Measurements from ENCODE around the gene LYPD6B. TPM values are rescaled to one million over a fixed set of nuclear protein-coding genes. Genes with fewer than 3 reads are reported as not detected.

LYPD6B gene
- total and polyA plus RNA-seq, 7 experiments from 2014 or later: 0.37 to 1.7 TPM; not detected in 5

GRCh38 chr2:149028891-149029290, 9.6 kb upstream of the LYPD6B start:
- no peaks in the 10 kb centered on the region for H3K36me3 Mint-ChIP-seq
- H3K4me3 Mint-ChIP-seq: no peak overlapping the region
- intact Hi-C loops (cut with micrococcal nuclease): no loop called here
- Histone ChIP-seq H3K4me1 (ENCODE audit: control insufficient read depth in 2 of 2, insufficient read depth in 2 of 2, low read length in 2 of 2) (no peaks in the 10 kb centered on the region), H3K4me3 (ENCODE audit: low read length) (no peak overlapping the region), H3K27me3 (ENCODE audit: control insufficient read depth in 2 of 2, insufficient read depth in 2 of 2, low read length in 2 of 2) (peaks cover 0 to 3% of the 10 kb centered on the region in 2 donors), H3K9me3 (ENCODE audit: control insufficient read depth in 2 of 3, low read length in 3 of 3) (no peaks in the 10 kb centered on the region), H3K27ac (ENCODE audit: low read depth, low read length) (no peak overlapping the region), H3K36me3 (ENCODE audit: control insufficient read depth in 2 of 3, insufficient read depth in 3 of 3, low read length in 3 of 3) (no peaks in the 10 kb centered on the region)
- H3K27ac Mint-ChIP-seq: no peak overlapping the region
- peaks cover 0 to 1% (median 0%) of the 10 kb centered on the region in 11 donors for H3K9me3 Mint-ChIP-seq
- DNase-seq (no peak), ATAC-seq (no peak)
- peaks cover 5 to 14% (median 12%) of the 10 kb centered on the region in 5 donors for H3K27me3 Mint-ChIP-seq
- peaks cover 0 to 8% (median 0%) of the 10 kb centered on the region in 7 donors for H3K4me1 Mint-ChIP-seq
- CTCF ChIA-PET: interaction anchor here (2.6 kb wide), 1 partner anchor 12 kb away, joined by 10 read pairs; no protein-coding TSS in a partner anchor
- POLR2A ChIA-PET: no interaction called here

- Histone ChIP-seq H3K36me3 (ENCODE audit: control insufficient read depth in 2 of 3, insufficient read depth in 3 of 3, low read length in 3 of 3) (no peaks in the 10 kb centered on the region), H3K4me3 (ENCODE audit: low read length) (no peak overlapping the region), H3K27me3 (ENCODE audit: control insufficient read depth in 2 of 2, insufficient read depth in 2 of 2, low read length in 2 of 2) (peaks cover 0 to 3% of the 10 kb centered on the region in 2 donors), H3K4me1 (ENCODE audit: control insufficient read depth in 2 of 2, insufficient read depth in 2 of 2, low read length in 2 of 2) (no peaks in the 10 kb centered on the region), H3K9me3 (ENCODE audit: control insufficient read depth in 2 of 3, low read length in 3 of 3) (no peaks in the 10 kb centered on the region), H3K27ac (ENCODE audit: low read depth, low read length) (no peak overlapping the region)
- intact Hi-C loops (cut with micrococcal nuclease): no loop called here
- no peak overlapping the region for H3K4me3 Mint-ChIP-seq
- ChIA-PET CTCF (interaction anchor here (2.6 kb wide), 1 partner anchor 12 kb away, joined by 10 read pairs; no protein-coding TSS in a partner anchor), POLR2A (no interaction called here)
- H3K27ac Mint-ChIP-seq: no peak overlapping the region
- H3K36me3 Mint-ChIP-seq: no peaks in the 10 kb centered on the region
- peaks cover 0 to 1% (median 0%) of the 10 kb centered on the region in 11 donors for H3K9me3 Mint-ChIP-seq
- ATAC-seq (no peak), DNase-seq (no peak)
- peaks cover 5 to 16% (median 13%) of the 10 kb centered on the region in 5 donors for H3K27me3 Mint-ChIP-seq
- peaks cover 0 to 8% (median 0%) of the 10 kb centered on the region in 7 donors for H3K4me1 Mint-ChIP-seq
Measured at GRCh38 chr2:149029307-149029965, 9.1 kb upstream of the LYPD6B start.

- Mint-ChIP-seq H3K27me3 (peaks cover 9 to 21% (median 16%) of the 10 kb centered on the region in 5 donors), H3K36me3 (no peaks in the 10 kb centered on the region), H3K4me1 (peaks cover 0 to 8% (median 0%) of the 10 kb centered on the region in 7 donors), H3K4me3 (no peak overlapping the region), H3K9me3 (peaks cover 0 to 1% (median 0%) of the 10 kb centered on the region in 11 donors), H3K27ac (no peak overlapping the region)
- Histone ChIP-seq H3K4me1 (ENCODE audit: control insufficient read depth in 2 of 2, insufficient read depth in 2 of 2, low read length in 2 of 2) (no peaks in the 10 kb centered on the region), H3K9me3 (ENCODE audit: control insufficient read depth in 2 of 3, low read length in 3 of 3) (no peaks in the 10 kb centered on the region), H3K36me3 (ENCODE audit: control insufficient read depth in 2 of 3, insufficient read depth in 3 of 3, low read length in 3 of 3) (no peaks in the 10 kb centered on the region), H3K4me3 (ENCODE audit: low read length) (no peak overlapping the region), H3K27me3 (ENCODE audit: control insufficient read depth in 2 of 2, insufficient read depth in 2 of 2, low read length in 2 of 2) (no peaks in the 10 kb centered on the region), H3K27ac (ENCODE audit: low read depth, low read length) (no peak overlapping the region)
- ATAC-seq (no peak), DNase-seq (no peak)
- ChIA-PET CTCF (interaction anchor here (0.7 kb wide), 1 partner anchor 14 kb away, joined by 4 read pairs; no protein-coding TSS in a partner anchor), POLR2A (interaction anchor here (0.8 kb wide), 1 partner anchor 146 kb away, joined by 4 read pairs; no protein-coding TSS in a partner anchor)
- intact Hi-C loops (cut with micrococcal nuclease): no loop called here
Measured at GRCh38 chr2:149031396-149031795, 7.1 kb upstream of the LYPD6B start.

- H3K27me3 ChIP-seq (ENCODE audit: control insufficient read depth in 2 of 2, insufficient read depth in 2 of 2, low read length in 2 of 2): no peaks in the 10 kb centered on the region
- peaks cover 0 to 6% (median 0%) of the 10 kb centered on the region in 11 donors for H3K9me3 Mint-ChIP-seq
- no peak overlapping the region for H3K27ac ChIP-seq (ENCODE audit: low read depth, low read length)
- H3K4me1 ChIP-seq (ENCODE audit: control insufficient read depth in 2 of 2, insufficient read depth in 2 of 2, low read length in 2 of 2): no peaks in the 10 kb centered on the region
- no peak overlapping the region for H3K4me3 ChIP-seq (ENCODE audit: low read length)
- DNase-seq: no peak
- ChIA-PET POLR2A (no interaction called here), CTCF (interaction anchor here (1.3 kb wide), 1 partner anchor 15 kb away, joined by 4 read pairs; no protein-coding TSS in a partner anchor)
- intact Hi-C loops (cut with micrococcal nuclease): no loop called here
- no peak overlapping the region for H3K27ac Mint-ChIP-seq
- H3K27me3 Mint-ChIP-seq: peaks cover 25 to 35% (median 32%) of the 10 kb centered on the region in 5 donors
- no peak for ATAC-seq
- no peaks in the 10 kb centered on the region for H3K36me3 ChIP-seq (ENCODE audit: control insufficient read depth in 2 of 3, insufficient read depth in 3 of 3, low read length in 3 of 3)
- peaks cover 0 to 8% (median 0%) of the 10 kb centered on the region in 7 donors for H3K4me1 Mint-ChIP-seq
- H3K4me3 Mint-ChIP-seq: no peak overlapping the region
- H3K9me3 ChIP-seq (ENCODE audit: control insufficient read depth in 2 of 3, low read length in 3 of 3): no peaks in the 10 kb centered on the region
- H3K36me3 Mint-ChIP-seq: no peaks in the 10 kb centered on the region
Measured at GRCh38 chr2:149033716-149034115, 4.8 kb upstream of the LYPD6B start.

- Mint-ChIP-seq H3K27ac (no peak overlapping the region), H3K9me3 (peaks cover 0 to 6% (median 0%) of the 10 kb centered on the region in 11 donors), H3K36me3 (no peaks in the 10 kb centered on the region), H3K4me1 (peaks cover 0 to 8% (median 0%) of the 10 kb centered on the region in 7 donors), H3K27me3 (peaks cover 30 to 41% (median 33%) of the 10 kb centered on the region in 5 donors), H3K4me3 (no peak overlapping the region)
- DNase-seq (no peak), ATAC-seq (no peak)
- no peaks in the 10 kb centered on the region for H3K36me3 ChIP-seq (ENCODE audit: control insufficient read depth in 2 of 3, insufficient read depth in 3 of 3, low read length in 3 of 3)
- no peaks in the 10 kb centered on the region for H3K4me1 ChIP-seq (ENCODE audit: control insufficient read depth in 2 of 2, insufficient read depth in 2 of 2, low read length in 2 of 2)
- H3K4me3 ChIP-seq (ENCODE audit: low read length): no peak overlapping the region
- ChIA-PET POLR2A (no interaction called here), CTCF (interaction anchor here (1.3 kb wide), 1 partner anchor 16 kb away, joined by 4 read pairs; no protein-coding TSS in a partner anchor)
- no peaks in the 10 kb centered on the region for H3K9me3 ChIP-seq (ENCODE audit: control insufficient read depth in 2 of 3, low read length in 3 of 3)
- H3K27ac ChIP-seq (ENCODE audit: low read depth, low read length): no peak overlapping the region
- H3K27me3 ChIP-seq (ENCODE audit: control insufficient read depth in 2 of 2, insufficient read depth in 2 of 2, low read length in 2 of 2): no peaks in the 10 kb centered on the region
- intact Hi-C loops (cut with micrococcal nuclease): no loop called here
Measured at GRCh38 chr2:149034406-149034805, 4.1 kb upstream of the LYPD6B start.

GRCh38 chr2:149036507-149037293, 1.8 kb upstream of the LYPD6B start:
- Mint-ChIP-seq H3K9me3 (peaks cover 0 to 6% (median 0%) of the 10 kb centered on the region in 11 donors), H3K27ac (no peak overlapping the region), H3K4me1 (peaks cover 0 to 10% (median 0%) of the 10 kb centered on the region in 7 donors), H3K36me3 (no peaks in the 10 kb centered on the region), H3K4me3 (peak overlapping the region in 3 of 10 donors; percentile 9 to 66 (median 49)), H3K27me3 (peaks cover 49 to 64% (median 53%) of the 10 kb centered on the region in 5 donors)
- Histone ChIP-seq H3K27ac (ENCODE audit: low read depth, low read length) (no peak overlapping the region), H3K4me3 (ENCODE audit: low read length) (no peak overlapping the region), H3K9me3 (ENCODE audit: control insufficient read depth in 2 of 3, low read length in 3 of 3) (no peaks in the 10 kb centered on the region), H3K27me3 (ENCODE audit: control insufficient read depth in 2 of 2, insufficient read depth in 2 of 2, low read length in 2 of 2) (peaks cover 0 to 2% of the 10 kb centered on the region in 2 donors), H3K36me3 (ENCODE audit: control insufficient read depth in 2 of 3, insufficient read depth in 3 of 3, low read length in 3 of 3) (no peaks in the 10 kb centered on the region), H3K4me1 (ENCODE audit: control insufficient read depth in 2 of 2, insufficient read depth in 2 of 2, low read length in 2 of 2) (no peaks in the 10 kb centered on the region)
- DNase-seq: no peak
- no peak for ATAC-seq
- ChIA-PET CTCF (no interaction called here), POLR2A (no interaction called here)
- intact Hi-C loops (cut with micrococcal nuclease): no loop called here
